Measurements from ENCODE around the gene SLC5A6.

SLC5A6 gene

GRCh38 chr2:27211943-27212625, at the start of gene SLC5A6, which contains the start of gene ATRAID:
Gene SLC5A6, minus strand, starts transcription at chr2:27212268. Its CDS starts 4,618 bp downstream, at chr2:27207650.
Gene ATRAID, plus strand, starts transcription at chr2:27212041. Its CDS starts 328 bp downstream, at chr2:27212369.
- no peak for FAIRE-seq

GRCh38 chr2:27261241-27261925, 49.3 kb upstream of the SLC5A6 start:
- FAIRE-seq: no peak

DNA sequence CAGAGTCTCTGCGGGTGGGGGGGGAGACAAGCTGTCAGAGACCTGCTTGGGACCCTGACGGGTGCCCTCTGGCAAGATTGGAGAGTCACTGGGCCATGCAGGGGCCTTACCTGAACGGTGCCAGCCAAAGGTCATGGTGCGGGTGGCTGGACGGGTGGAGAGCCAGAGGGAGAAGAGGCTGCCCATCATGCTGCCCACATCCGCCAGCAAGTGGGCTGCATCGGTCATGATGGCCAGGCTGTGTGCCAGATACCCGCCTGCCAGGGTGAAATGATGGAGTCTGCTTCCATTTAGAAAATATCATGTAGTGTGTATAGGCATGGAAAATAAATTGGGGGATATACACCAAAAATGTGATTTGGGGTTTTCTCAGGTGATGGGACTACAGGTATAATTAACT, 46.0 kb upstream of the SLC5A6 start:
- no peak for FAIRE-seq

DNA sequence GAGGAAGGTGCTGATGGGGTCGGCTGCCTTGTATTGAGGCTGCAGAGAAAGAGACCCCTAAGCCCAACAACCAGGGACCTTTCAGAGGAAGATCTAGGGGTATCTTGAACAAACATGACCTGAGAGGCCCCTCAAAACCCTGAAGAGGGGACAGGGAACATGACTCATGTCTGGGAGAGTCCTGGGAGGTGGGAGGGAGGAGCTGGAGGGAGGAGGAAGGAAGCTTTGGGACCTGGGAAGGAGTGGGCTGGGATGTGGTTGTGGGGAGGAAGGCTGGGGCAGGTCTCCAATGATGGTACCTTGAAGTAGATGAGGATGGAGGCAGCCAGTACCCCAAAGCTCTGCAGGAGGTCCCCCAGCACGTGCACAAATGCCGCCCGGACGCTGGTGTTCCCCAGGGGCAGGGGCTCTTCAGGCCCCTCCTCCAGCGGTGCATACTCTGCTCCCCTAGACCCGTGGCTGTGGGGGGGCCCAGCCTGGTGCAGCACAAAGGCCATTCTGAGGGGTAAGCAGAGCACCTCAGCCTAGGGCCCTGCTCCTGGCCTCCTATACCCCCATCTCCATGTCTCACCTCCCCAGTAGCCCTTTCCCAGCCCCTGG, 44.9 kb upstream of the SLC5A6 start:
- FAIRE-seq: no peak

- FAIRE-seq: no peak
Measured at GRCh38 chr2:27255660-27256059, 43.6 kb upstream of the SLC5A6 start.

GRCh38 chr2:27255187-27255586, 43.1 kb upstream of the SLC5A6 start:
- FAIRE-seq: no peak

GRCh38 chr2:27251766-27252165, 39.7 kb upstream of the SLC5A6 start:
- FAIRE-seq: no peak

GRCh38 chr2:27250652-27251379, 38.7 kb upstream of the SLC5A6 start:
- FAIRE-seq: no peak

- no peak for FAIRE-seq
Measured at GRCh38 chr2:27249891-27250651, 38.0 kb upstream of the SLC5A6 start.

GRCh38 chr2:27249159-27249890, 37.3 kb upstream of the SLC5A6 start:
- no peak for FAIRE-seq

GRCh38 chr2:27247893-27248292, 35.8 kb upstream of the SLC5A6 start:
- no peak for FAIRE-seq

DNA sequence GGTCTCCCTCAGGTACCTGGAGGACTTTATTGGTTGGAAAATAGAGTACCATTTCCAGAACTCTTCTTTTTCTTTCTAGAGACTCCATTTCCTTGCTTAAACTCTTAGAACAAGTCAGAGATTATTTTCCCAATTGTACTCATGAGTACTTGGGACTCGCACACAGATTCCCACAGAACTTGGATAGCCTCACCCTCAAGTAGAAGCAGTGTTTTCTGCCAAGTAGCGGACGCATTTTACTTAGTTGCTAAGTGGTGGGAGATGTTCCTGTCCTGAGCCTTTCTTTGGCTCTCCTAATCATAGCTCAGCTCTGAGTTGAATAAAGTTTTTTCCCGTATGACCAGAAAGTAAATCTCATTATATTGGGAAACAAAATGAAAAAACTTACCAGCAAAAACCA, 33.6 kb upstream of the SLC5A6 start:
- no peak for FAIRE-seq

DNA sequence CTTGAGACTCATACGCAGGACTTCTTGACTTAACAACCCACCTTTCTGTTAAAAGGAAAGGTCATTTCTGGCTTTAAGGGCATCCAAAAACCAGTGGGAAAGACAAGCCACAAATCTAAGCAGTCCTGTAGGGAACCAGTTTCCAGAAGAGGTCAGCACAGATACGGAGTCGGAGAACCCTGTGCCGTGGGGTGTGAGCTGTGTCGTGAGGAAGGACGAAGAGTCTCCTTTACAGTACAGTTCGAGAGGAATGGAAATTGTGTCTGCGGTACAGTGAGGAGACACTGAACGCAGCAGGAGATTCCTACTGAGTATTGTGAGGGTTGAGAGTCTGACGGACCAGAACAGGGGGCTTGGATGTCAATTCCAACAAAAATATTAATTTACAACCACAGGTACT, 33.0 kb upstream of the SLC5A6 start:
- FAIRE-seq: no peak

GRCh38 chr2:27243391-27244130, 31.5 kb upstream of the SLC5A6 start:
- no peak for FAIRE-seq

DNA sequence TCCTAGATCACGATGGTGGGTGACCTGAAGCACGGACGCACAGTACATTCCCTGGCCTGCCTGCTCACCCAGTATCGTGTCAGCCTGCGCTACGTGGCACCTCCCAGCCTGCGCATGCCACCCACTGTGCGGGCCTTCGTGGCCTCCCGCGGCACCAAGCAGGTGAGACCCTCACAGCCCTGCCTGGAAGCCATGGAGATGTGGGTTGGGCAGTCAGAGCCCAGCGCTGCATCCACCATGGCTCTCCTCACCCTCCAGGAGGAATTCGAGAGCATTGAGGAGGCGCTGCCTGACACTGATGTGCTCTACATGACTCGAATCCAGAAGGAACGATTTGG, 30.5 kb upstream of the SLC5A6 start:
- FAIRE-seq: no peak

DNA sequence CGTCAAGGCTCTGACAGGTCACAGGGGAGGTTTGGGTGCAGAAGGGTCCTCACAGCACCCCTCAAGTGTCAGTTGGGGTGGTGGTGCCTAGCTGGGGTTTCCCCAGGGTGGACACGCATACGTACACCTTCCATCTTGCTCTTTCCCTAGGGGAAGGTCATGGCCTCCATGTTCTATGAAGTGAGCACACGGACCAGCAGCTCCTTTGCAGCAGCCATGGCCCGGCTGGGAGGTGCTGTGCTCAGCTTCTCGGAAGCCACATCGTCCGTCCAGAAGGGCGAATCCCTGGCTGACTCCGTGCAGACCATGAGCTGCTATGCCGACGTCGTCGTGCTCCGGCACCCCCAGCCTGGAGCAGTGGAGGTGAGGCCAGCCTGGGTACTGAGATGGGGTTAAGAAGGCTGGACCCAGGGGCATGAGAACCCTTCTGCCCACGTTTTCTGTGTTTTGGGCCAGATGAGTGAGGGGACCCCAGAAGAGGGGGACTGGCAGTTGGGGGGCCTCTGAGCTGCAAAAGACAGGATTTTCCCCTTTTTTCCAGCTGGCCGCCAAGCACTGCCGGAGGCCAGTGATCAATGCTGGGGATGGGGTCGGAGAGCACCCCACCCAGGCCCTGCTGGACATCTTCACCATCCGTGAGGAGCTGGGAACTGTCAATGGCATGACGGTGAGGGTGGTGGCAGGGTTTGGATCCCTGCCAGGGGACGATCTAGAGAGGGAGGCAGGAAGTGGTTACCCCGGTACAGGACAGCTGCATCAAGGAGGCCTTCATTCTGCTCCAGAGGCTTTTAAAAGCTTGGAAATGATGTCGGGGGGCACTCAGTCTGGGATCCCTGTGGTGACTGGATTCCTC, 29.9 kb upstream of the SLC5A6 start:
- no peak for FAIRE-seq

DNA sequence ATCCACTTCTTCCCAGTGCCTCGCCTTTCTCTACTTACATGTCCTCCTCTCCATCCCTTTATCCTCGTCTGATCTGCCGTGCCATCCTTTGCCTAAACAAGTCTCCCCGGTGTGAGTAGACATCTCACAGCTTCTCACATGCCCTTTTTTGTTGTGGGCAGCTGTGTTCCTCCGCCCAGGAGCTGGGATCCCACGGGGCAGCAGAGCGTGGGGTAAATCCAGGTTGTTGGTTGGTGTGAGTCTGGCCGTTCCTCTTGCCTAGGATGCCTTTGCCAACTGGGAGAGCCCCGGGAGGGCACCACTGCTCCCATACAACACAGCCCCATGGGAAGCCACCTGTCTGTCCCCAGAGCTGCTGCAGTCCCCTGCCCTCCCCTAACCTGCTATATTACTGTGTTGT, 28.3 kb upstream of the SLC5A6 start:
- FAIRE-seq: no peak

DNA sequence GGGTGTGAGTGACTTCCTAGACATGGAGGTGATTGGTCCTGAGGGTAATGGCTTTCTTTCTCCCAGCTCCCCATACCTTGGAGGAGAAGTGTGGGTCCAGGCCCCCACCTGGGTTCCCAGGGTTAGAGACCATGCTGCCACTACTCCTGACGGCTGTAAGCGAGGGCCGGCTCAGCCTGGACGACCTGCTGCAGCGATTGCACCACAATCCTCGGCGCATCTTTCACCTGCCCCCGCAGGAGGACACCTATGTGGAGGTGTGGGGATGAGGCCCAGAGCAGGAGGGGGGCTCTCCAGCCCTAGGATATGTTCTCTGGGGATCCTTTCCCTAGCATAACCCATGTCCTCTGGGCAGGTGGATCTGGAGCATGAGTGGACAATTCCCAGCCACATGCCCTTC, 26.9 kb upstream of the SLC5A6 start:
- no peak for FAIRE-seq

DNA sequence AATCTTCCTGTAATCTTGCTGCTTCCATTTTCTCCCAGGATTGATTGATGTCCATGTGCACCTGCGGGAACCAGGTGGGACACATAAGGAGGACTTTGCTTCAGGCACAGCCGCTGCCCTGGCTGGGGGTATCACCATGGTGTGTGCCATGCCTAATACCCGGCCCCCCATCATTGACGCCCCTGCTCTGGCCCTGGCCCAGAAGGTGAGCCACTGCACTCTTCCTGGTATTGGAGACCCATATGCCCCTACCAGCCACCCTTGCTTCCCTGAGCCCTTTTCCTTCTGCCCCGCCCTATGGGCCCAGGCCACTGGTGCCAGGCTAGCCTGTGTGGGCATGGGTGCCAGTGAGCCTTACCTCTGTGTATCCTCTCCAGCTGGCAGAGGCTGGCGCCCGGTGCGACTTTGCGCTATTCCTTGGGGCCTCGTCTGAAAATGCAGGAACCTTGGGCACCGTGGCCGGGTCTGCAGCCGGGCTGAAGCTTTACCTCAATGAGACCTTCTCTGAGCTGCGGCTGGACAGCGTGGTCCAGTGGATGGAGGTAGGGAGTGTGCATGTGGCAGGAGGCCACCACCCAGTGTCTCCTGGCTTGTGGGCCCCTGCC, 25.4 kb upstream of the SLC5A6 start:
- no peak for FAIRE-seq

DNA sequence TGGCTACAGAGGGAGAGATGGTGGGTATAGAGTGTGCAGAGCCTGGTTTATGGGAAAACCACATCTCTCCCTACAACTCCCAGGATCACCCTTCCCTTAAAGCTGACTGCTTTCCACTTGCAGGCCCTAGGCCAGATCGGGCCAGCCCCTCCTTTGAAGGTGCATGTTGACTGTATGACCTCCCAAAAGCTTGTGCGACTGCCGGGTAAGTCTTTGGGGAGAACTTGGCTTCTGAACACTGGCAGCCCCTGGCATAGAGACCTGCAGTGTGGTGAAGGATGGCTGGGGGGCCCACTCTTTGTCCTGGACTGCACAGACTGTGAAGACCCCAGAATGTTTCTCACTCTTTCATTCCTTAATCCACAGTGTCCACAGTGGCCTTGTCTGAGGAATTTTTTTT, 24.6 kb upstream of the SLC5A6 start:
- FAIRE-seq: no peak

Data from endometrium (tissue), 2 donors.